ENCODE measurements around the gene GPR162. TPM values are rescaled to one million over a fixed set of nuclear protein-coding genes. Genes with fewer than 3 reads are reported as not detected.

The GPR162 gene
- total and polyA plus RNA-seq, 10 of the 15 experiments (the other 5 are each of a cell fraction or from before 2014, with no cell fraction given) = not detected

DNA sequence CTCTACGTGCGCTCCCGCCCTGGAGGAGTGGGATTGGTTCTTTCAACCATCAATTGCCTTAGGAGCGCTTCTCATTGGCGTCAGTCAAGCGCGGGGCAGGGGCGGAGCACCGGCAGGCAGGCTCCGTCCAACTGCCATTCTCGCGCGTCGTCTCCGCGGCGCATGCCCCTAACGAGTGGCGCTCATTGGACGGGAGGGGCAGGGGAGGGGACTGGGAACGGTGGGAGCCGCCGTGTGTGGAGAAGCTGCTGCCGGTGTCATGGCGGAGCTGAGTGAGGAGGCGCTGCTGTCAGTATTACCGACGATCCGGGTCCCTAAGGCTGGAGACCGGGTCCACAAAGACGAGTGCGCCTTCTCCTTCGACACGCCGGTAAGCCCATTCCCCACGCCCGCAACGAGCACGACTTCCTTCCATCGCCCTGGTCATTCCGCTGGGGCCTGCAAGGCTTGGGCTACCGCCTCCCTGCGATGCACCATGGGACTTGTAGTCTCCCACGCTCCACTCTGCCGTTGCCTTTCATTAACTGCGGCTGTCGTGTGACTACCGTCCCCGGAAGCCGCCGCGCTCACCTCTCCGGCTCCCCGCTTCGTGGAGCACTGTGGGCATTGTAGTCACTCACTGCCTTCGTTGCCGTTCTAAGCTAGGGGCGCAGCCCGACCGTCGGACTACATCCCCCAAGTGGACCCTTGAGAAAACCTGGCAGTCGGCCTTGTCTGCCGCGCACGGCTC lies 30.5 kb downstream of the GPR162 start, which contains the start of gene USP5:
Gene USP5, plus strand, starts transcription at position 230 of the 730 bp plus-strand sequence. Its CDS starts 30 bp downstream, at position 260.
- POLR2A ChIA-PET = interaction anchor here (0.5 to 8.9 kb wide), 36 partner anchors 9 to 261 kb away, joined by 3 to 84 read pairs (median 4); partner anchors contain the start of genes C12orf57, C1RL, COPS7A and LAG3
- peak within 1 kb of the TSS; percentile 82 for H3K4me3 ChIP-seq
- H3K4me2 ChIP-seq (ENCODE audit: control insufficient read depth, insufficient read depth) = peak within 1 kb of the TSS; percentile 96
- no peaks in the 10 kb centered on the region for H4K20me1 ChIP-seq (ENCODE audit: control insufficient read depth, insufficient read depth)
- H3K79me2 ChIP-seq (ENCODE audit: control insufficient read depth, insufficient read depth, low read length) = peaks cover 41% of the 10 kb centered on the region
- TSS peak; percentile 81 for BruUV-seq (replicated peaks)
- RAD21 ChIA-PET (ENCODE audit: unreplicated experiment) = interaction anchor here (0.5 to 5.6 kb wide), 24 partner anchors 10 to 320 kb away, joined by 3 to 42 read pairs (median 4); partner anchors contain the start of genes C12orf57, COPS7A, LPAR5 and MLF2
- peaks cover 28% of the 10 kb centered on the region for H3K4me1 ChIP-seq (ENCODE audit: control insufficient read depth, insufficient read depth, low read length)
- peak; percentile 87 for ATAC-seq
- peak within 1 kb of the TSS; percentile 71 for H3K9ac ChIP-seq (ENCODE audit: control insufficient read depth, insufficient read depth, low read length)
- no peaks in the 10 kb centered on the region for H3K9me3 ChIP-seq (replicated peaks; ENCODE audit: control insufficient read depth, insufficient read depth, low read length)
- CTCF ChIA-PET = interaction anchor here (0.6 to 9.9 kb wide), 16 partner anchors 17 to 315 kb away, joined by 3 to 173 read pairs (median 4); partner anchors contain the start of genes C1RL, COPS7A, MLF2 and PTPN6
- FAIRE-seq = no peak
- SMC1A ChIA-PET (ENCODE audit: uncharacterized antibody, unreplicated experiment) = interaction anchor here (0.6 to 5.0 kb wide), 17 partner anchors 11 to 407 kb away, joined by 3 to 42 read pairs (median 6); partner anchors contain the start of genes CD27, COPS7A, GNB3 and MLF2
- DNase-seq (ENCODE audit: low read depth, low spot score) = peak; percentile 99
- intact Hi-C loops (cut with micrococcal nuclease; ENCODE audit: unreplicated experiment) (loop anchor here (1.0 to 5.0 kb wide), 2 partner anchors 39 to 165 kb away; partner anchors contain the start of gene ZNF384), in situ Hi-C loops (cut with MboI) (no loop called here)
- peak within 1 kb of the TSS; percentile 97 for H2AFZ ChIP-seq (ENCODE audit: control insufficient read depth, low read depth, low read length)
- peak within 1 kb of the TSS; percentile 84 for H3K27ac ChIP-seq (ENCODE audit: control insufficient read depth, insufficient read depth)
- WGBS (ENCODE audit: insufficient coverage, insufficient replicate concordance, low lambda C conversion rate, missing lambda C conversion rate) = under 1% methylated on average over 65 of the region's 65 CpGs
- H3K27me3 ChIP-seq (replicated peaks in 1 of 2; ENCODE audit: control insufficient read depth in 2 of 2, insufficient read depth in 2 of 2, low read length in 1 of 2) = no peaks in the 10 kb centered on the region
- peaks cover 10 to 22% of the 10 kb centered on the region in 2 experiments for H3K36me3 ChIP-seq (ENCODE audit: control insufficient read depth in 2 of 2, insufficient read depth in 2 of 2, low read length in 1 of 2)
- TF ChIP-seq ZNF207 (IDR thresholded peaks at IDR 0.05; ENCODE audit: borderline replicate concordance) (peak; percentile 90), SP1 (IDR thresholded peaks at IDR 0.05; ENCODE audit: low read depth, low read length) (peak; percentile 93), EZH2 (IDR thresholded peaks at IDR 0.05; ENCODE audit: borderline replicate concordance, control insufficient read depth, low read depth, low read length) (no peak), CHD4 (IDR thresholded peaks at IDR 0.05) (no peak), CREM (IDR thresholded peaks at IDR 0.05; ENCODE audit: low read depth) (peak; percentile 99), ZBTB40 (IDR thresholded peaks at IDR 0.05; ENCODE audit: borderline replicate concordance) (peak; percentile 98), PAX5 (IDR thresholded peaks at IDR 0.05; ENCODE audit: borderline replicate concordance, low read depth, low read length) (no peak; the same call in 1 of the 2 replicates), MTA2 (IDR thresholded peaks at IDR 0.05; ENCODE audit: low read depth) (no peak; the same call in 1 of the 2 replicates), SPI1 (IDR thresholded peaks at IDR 0.05; ENCODE audit: borderline replicate concordance, insufficient read depth, low read depth, low read length) (peak; percentile 20; the same call in 1 of the 2 replicates), ZNF217 (IDR thresholded peaks at IDR 0.05) (no peak), SRF (IDR thresholded peaks at IDR 0.05; ENCODE audit: low read depth in 2 of 2, low read length in 2 of 2) (no peak), ZBED1 (IDR thresholded peaks at IDR 0.05; ENCODE audit: borderline replicate concordance) (no peak)
- TF ChIP-seq, protein P1, sequence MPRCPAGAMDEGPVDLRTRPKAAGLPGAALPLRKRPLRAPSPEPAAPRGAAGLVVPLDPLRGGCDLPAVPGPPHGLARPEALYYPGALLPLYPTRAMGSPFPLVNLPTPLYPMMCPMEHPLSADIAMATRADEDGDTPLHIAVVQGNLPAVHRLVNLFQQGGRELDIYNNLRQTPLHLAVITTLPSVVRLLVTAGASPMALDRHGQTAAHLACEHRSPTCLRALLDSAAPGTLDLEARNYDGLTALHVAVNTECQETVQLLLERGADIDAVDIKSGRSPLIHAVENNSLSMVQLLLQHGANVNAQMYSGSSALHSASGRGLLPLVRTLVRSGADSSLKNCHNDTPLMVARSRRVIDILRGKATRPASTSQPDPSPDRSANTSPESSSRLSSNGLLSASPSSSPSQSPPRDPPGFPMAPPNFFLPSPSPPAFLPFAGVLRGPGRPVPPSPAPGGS (IDR thresholded peaks at IDR 0.05; ENCODE audit: borderline replicate concordance, insufficient read depth, low read depth, low read length, poor library complexity, severe bottlenecking) = no peak
- TF ChIP-seq, protein P2, sequence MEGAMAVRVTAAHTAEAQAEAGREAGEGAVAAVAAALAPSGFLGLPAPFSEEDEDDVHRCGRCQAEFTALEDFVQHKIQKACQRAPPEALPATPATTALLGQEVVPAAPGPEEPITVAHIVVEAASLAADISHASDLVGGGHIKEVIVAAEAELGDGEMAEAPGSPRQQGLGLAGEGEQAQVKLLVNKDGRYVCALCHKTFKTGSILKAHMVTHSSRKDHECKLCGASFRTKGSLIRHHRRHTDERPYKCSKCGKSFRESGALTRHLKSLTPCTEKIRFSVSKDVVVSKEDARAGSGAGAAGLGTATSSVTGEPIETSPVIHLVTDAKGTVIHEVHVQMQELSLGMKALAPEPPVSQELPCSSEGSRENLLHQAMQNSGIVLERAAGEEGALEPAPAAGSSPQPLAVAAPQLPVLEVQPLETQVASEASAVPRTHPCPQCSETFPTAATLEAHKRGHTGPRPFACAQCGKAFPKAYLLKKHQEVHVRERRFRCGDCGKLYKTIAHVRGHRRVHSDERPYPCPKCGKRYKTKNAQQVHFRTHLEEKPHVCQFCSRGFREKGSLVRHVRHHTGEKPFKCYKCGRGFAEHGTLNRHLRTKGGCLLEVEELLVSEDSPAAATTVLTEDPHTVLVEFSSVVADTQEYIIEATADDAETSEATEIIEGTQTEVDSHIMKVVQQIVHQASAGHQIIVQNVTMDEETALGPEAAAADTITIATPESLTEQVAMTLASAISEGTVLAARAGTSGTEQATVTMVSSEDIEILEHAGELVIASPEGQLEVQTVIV (IDR thresholded peaks at IDR 0.05; ENCODE audit: borderline replicate concordance, partially characterized antibody) = peak; percentile 85

All from GM12878 (cell line).